Keratinocyte (primary cell): ENCODE results near the gene MATK. TPM values are rescaled to one million over a fixed set of nuclear protein-coding genes. Genes with fewer than 3 reads are reported as not detected.
"Not testable (repeated sequence)": the region's sequence is repeated elsewhere in the genome, so short reads cannot be mapped to it uniquely, and the experiment has no call there.

Source experiments
- DNase-seq: peaks from one replicate; pipeline ENCODE4 v3.0.0-alpha.2; 2011; ENCODE audit warnings: low read depth, missing footprints, low spot score
- FAIRE-seq: peaks from 2 replicates; lab custom pipeline; 2011; peaks lifted over from hg19 to GRCh38; lab: Jason Lieb, UNC
- H2AFZ ChIP-seq: 2 replicates; pipeline ENCODE4 v1.6.0; 2012; ENCODE audit warnings: low read length, control low read depth, inconsistent platforms; ENCODE audit not compliant: control insufficient read depth
- H3K27ac ChIP-seq: 2 replicates; pipeline ENCODE4 v1.5.1; 2011; ENCODE audit warnings: low read length; ENCODE audit not compliant: control insufficient read depth, insufficient read depth
- H3K27me3 ChIP-seq: 3 replicates; pipeline ENCODE4 v1.6.0; 2011; ENCODE audit warnings: low read length; ENCODE audit not compliant: control insufficient read depth, insufficient read depth; ENCODE audit errors: extremely low read depth
- H3K36me3 ChIP-seq, 2 experiments: 2 replicates in 1 of 2; 3 replicates in 1 of 2; pipeline ENCODE4 v1.5.1; 2011; ENCODE audit warnings: low read length in 2 of 2, mild to moderate bottlenecking in 1 of 2; ENCODE audit not compliant: control insufficient read depth in 2 of 2, insufficient read depth in 2 of 2; ENCODE audit errors: extremely low read depth in 1 of 2
- H3K4me1 ChIP-seq: 3 replicates; pipeline ENCODE4 v1.5.1; 2011; ENCODE audit warnings: low read length; ENCODE audit not compliant: control insufficient read depth, insufficient read depth; ENCODE audit errors: extremely low read depth
- H3K4me2 ChIP-seq: 3 replicates; pipeline ENCODE4 v1.6.0; 2011; ENCODE audit warnings: low read depth, low read length; ENCODE audit not compliant: control insufficient read depth, insufficient read depth; ENCODE audit errors: extremely low read depth
- H3K4me3 ChIP-seq, 3 experiments: fragments of 200-600 bp in 1 of 3; sonication (generic) in 1 of 3; 2 replicates in 2 of 3; 3 replicates in 1 of 3; pipeline ENCODE4 v1.5.1; 2011 to 2016; ENCODE audit warnings: low read length in 3 of 3, mild to moderate bottlenecking in 3 of 3, control low read depth in 2 of 3, inconsistent platforms in 1 of 3, low read depth in 1 of 3, mixed read lengths in 1 of 3, mixed run types in 1 of 3, moderate library complexity in 1 of 3; ENCODE audit not compliant: control insufficient read depth in 2 of 3, insufficient read depth in 2 of 3; ENCODE audit errors: extremely low read depth in 1 of 3
- H3K79me2 ChIP-seq: 2 replicates; pipeline ENCODE4 v1.6.0; 2012; ENCODE audit warnings: low read length; ENCODE audit not compliant: control insufficient read depth, insufficient read depth
- H3K9ac ChIP-seq: 3 replicates; pipeline ENCODE4 v1.6.0; 2011; ENCODE audit warnings: low read length; ENCODE audit not compliant: control insufficient read depth, insufficient read depth; ENCODE audit errors: extremely low read depth
- H3K9me1 ChIP-seq: 3 replicates; pipeline ENCODE4 v1.6.0; 2011; ENCODE audit warnings: low read length; ENCODE audit not compliant: control insufficient read depth, insufficient read depth; ENCODE audit errors: extremely low read depth
- H3K9me3 ChIP-seq: 2 replicates; pipeline ENCODE4 v1.5.1; 2012; ENCODE audit warnings: low read depth, low read length; ENCODE audit not compliant: control insufficient read depth
- H4K20me1 ChIP-seq: 3 replicates; pipeline ENCODE4 v1.6.0; 2011; ENCODE audit warnings: low read length; ENCODE audit not compliant: control insufficient read depth, insufficient read depth; ENCODE audit errors: extremely low read depth
- EZH2 ChIP-seq: IDR thresholded peaks from one replicate; pipeline ENCODE4 v1.6.1; 2012; ENCODE audit warnings: inconsistent platforms, mild to moderate bottlenecking, low read length, moderate library complexity
- dilution Hi-C: fragments of 300-500 bp; cut with MboI; formaldehyde crosslinking; loops from one replicate; pipeline ENCODE4 v1.7.0; 2020; ENCODE audit warnings: low sequenced_read_pairs; ENCODE audit not compliant: extremely low pct_ligation_motif_present
- polyA plus RNA-seq, 5 experiments: library from polyadenylated mRNA; depleted of rRNA in 3 of 5; stranded (reverse) in 3 of 5; stranded (forward) in 1 of 5; unstranded in 1 of 5; fragments of >200 nt; gene quantifications; 1 replicate in 1 of 5; 2 replicates in 3 of 5; 3 replicates in 1 of 5; pipeline versions ENCODE4 v1.2.1 to v1.2.3, GENCODE V29; 2011 to 2012; ENCODE audit warnings: missing spikeins in 2 of 5, low read depth in 1 of 5, low replicate concordance in 1 of 5
- TF ChIP-seq, protein P1 (sequence below), 3 experiments: IDR thresholded peaks in 1 of 3; conservative IDR thresholded peaks in 1 of 3; optimal IDR thresholded peaks in 1 of 3; 2 replicates in 2 of 3; 3 replicates in 1 of 3; pipeline versions ENCODE3 to v1.5.1; 2011; ENCODE audit warnings: low read length in 3 of 3, mild to moderate bottlenecking in 3 of 3, moderate library complexity in 2 of 3, control low read depth in 1 of 3, inconsistent platforms in 1 of 3; ENCODE audit not compliant: insufficient read depth in 2 of 3; ENCODE audit errors: extremely low read depth in 1 of 3

Gene MATK
- polyA plus RNA-seq, 1 donor (not counting 4 experiments of a cell fraction or from before 2014, with no cell fraction given): 0.16 TPM

- no peaks in the 10 kb centered on the region for H3K9me3 ChIP-seq
- H3K9ac ChIP-seq: no peak overlapping the region
- peaks cover 7% of the 10 kb centered on the region for H3K27me3 ChIP-seq
- TF ChIP-seq, protein P1, sequence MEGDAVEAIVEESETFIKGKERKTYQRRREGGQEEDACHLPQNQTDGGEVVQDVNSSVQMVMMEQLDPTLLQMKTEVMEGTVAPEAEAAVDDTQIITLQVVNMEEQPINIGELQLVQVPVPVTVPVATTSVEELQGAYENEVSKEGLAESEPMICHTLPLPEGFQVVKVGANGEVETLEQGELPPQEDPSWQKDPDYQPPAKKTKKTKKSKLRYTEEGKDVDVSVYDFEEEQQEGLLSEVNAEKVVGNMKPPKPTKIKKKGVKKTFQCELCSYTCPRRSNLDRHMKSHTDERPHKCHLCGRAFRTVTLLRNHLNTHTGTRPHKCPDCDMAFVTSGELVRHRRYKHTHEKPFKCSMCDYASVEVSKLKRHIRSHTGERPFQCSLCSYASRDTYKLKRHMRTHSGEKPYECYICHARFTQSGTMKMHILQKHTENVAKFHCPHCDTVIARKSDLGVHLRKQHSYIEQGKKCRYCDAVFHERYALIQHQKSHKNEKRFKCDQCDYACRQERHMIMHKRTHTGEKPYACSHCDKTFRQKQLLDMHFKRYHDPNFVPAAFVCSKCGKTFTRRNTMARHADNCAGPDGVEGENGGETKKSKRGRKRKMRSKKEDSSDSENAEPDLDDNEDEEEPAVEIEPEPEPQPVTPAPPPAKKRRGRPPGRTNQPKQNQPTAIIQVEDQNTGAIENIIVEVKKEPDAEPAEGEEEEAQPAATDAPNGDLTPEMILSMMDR (optimal IDR thresholded peaks at IDR 0.05 in 1 of 3, IDR thresholded peaks at IDR 0.05 in 1 of 3, conservative IDR thresholded peaks at IDR 0.05 in 1 of 3; ENCODE audit: extremely low read depth in 1 of 3, insufficient read depth in 2 of 3, low read length in 3 of 3): no peak
- no peak for TF ChIP-seq EZH2
- dilution Hi-C loops: no loop called here
- H3K27ac ChIP-seq: no peak overlapping the region
- no peak overlapping the region for H3K4me3 ChIP-seq
- H3K4me2 ChIP-seq: no peak overlapping the region
- DNase-seq (no peak), FAIRE-seq (no peak)
- peaks cover 3% of the 10 kb centered on the region for H3K79me2 ChIP-seq
- H4K20me1 ChIP-seq: no peaks in the 10 kb centered on the region
- H3K9me1 ChIP-seq: no peaks in the 10 kb centered on the region
- H3K36me3 ChIP-seq: peaks cover 5 to 6% of the 10 kb centered on the region in 2 experiments
- no peak overlapping the region for H2AFZ ChIP-seq
- H3K4me1 ChIP-seq: peaks cover 5% of the 10 kb centered on the region
Measured at GRCh38 chr19:3767050-3767449, 19.1 kb downstream of the MATK start.

GRCh38 chr19:3766520-3766919 lies 19.7 kb downstream of the MATK start:
- Histone ChIP-seq H3K9me1 (no peaks in the 10 kb centered on the region), H3K4me2 (no peak overlapping the region), H3K9me3 (no peaks in the 10 kb centered on the region), H4K20me1 (no peaks in the 10 kb centered on the region), H3K4me1 (peaks cover 5% of the 10 kb centered on the region), H3K27me3 (peaks cover 7% of the 10 kb centered on the region), H3K4me3 (no peak overlapping the region), H3K9ac (no peak overlapping the region), H3K36me3 (peaks cover 5 to 6% of the 10 kb centered on the region in 2 experiments), H3K27ac (no peak overlapping the region), H2AFZ (no peak overlapping the region), H3K79me2 (peaks cover 3% of the 10 kb centered on the region)
- dilution Hi-C loops: no loop called here
- no peak for FAIRE-seq
- DNase-seq: no peak
- no peak for TF ChIP-seq EZH2
- TF ChIP-seq, protein P1 (optimal IDR thresholded peaks at IDR 0.05 in 1 of 3, IDR thresholded peaks at IDR 0.05 in 1 of 3, conservative IDR thresholded peaks at IDR 0.05 in 1 of 3; ENCODE audit: extremely low read depth in 1 of 3, insufficient read depth in 2 of 3, low read length in 3 of 3): no peak

DNA sequence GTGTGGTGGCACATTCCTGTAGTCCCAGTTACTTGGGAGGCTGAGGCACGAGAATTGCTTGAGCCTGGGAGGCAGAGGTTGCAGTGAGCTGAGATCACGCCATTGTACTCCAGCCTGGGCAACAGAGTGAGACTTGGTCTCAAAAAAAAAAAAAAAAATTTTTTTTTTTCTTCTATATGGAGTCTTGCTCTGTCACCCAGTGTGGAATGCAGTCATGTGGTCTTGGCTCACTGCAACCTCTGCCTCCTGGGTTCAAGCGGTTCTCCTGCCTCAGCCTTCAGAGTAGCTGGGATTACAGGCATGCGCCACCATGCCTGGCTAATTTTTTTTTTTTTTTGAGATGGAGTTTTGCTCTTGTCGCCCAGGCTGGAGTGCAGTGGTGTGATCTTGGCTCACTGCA lies 20.4 kb downstream of the MATK start:
- H3K27me3 ChIP-seq, H3K9ac ChIP-seq, H3K79me2 ChIP-seq, H3K4me1 ChIP-seq, H4K20me1 ChIP-seq, dilution Hi-C loops, FAIRE-seq, H3K9me1 ChIP-seq, H3K4me2 ChIP-seq, H3K9me3 ChIP-seq, DNase-seq, H3K27ac ChIP-seq, H3K36me3 ChIP-seq, H2AFZ ChIP-seq, H3K4me3 ChIP-seq: not testable (repeated sequence)
